HepG2 (cell line): Measurements from ENCODE around the gene FBXW12. TPM values are rescaled to one million over a fixed set of nuclear protein-coding genes. Genes with fewer than 3 reads are reported as not detected.
A peak's percentile ranks its signal among the peaks of the same experiment; 100 is the strongest.

Source experiments
- EP300 ChIP-seq, 3 experiments: sonication (generic) in 1 of 3; formaldehyde crosslinking in 1 of 3; IDR thresholded peaks; 2 replicates each; pipeline versions ENCODE4 v1.5.1 to v1.6.1; 2011 to 2020; ENCODE audit warnings: low read depth in 2 of 3, low read length in 2 of 3, borderline replicate concordance in 1 of 3, improper control_type of control experiment in 1 of 3, mild to moderate bottlenecking in 1 of 3, missing genetic modification reagents in 1 of 3, moderate library complexity in 1 of 3
- SIN3A ChIP-seq: IDR thresholded peaks from 2 replicates; pipeline ENCODE4 v1.6.1; 2011; ENCODE audit warnings: low read depth, mild to moderate bottlenecking, control low read depth, low read length, borderline replicate concordance
- SP1 ChIP-seq, 2 experiments: fragments of 450-650 bp in 1 of 2; sonication (generic) in 1 of 2; formaldehyde crosslinking in 1 of 2; IDR thresholded peaks; 2 replicates each; pipeline versions ENCODE4 v1.4.0 to v1.6.1; 2016 to 2020; ENCODE audit warnings: missing genetic modification reagents in 1 of 2
- STAT6 ChIP-seq: sonication (generic); formaldehyde crosslinking; IDR thresholded peaks from 2 replicates; pipeline ENCODE4 v1.4.0; 2020; ENCODE audit warnings: missing genetic modification reagents, mild to moderate bottlenecking, borderline replicate concordance
- ZBTB42 ChIP-seq: sonication (generic); formaldehyde crosslinking; IDR thresholded peaks from 2 replicates; pipeline ENCODE4 v1.5.0; 2020; ENCODE audit warnings: mild to moderate bottlenecking, missing genetic modification reagents
- ZFP36 ChIP-seq: fragments of 150-350 bp; IDR thresholded peaks from 2 replicates; pipeline ENCODE4 v1.6.1; 2018; ENCODE audit warnings: borderline replicate concordance, low read length, low read depth; ENCODE audit not compliant: partially characterized antibody
- ZKSCAN5 ChIP-seq: sonication (generic); formaldehyde crosslinking; IDR thresholded peaks from 2 replicates; pipeline ENCODE4 v1.5.1; 2020; ENCODE audit warnings: mild to moderate bottlenecking, missing genetic modification reagents
- ZMAT3 ChIP-seq: sonication (generic); formaldehyde crosslinking; conservative IDR thresholded peaks from 2 replicates; pipeline ENCODE4 v1.7.0; 2021; ENCODE audit warnings: missing genetic modification reagents
- ZNF10 ChIP-seq: sonication (generic); formaldehyde crosslinking; IDR thresholded peaks from 2 replicates; pipeline ENCODE4 v1.4.0; 2020; ENCODE audit warnings: mild to moderate bottlenecking, low read depth, missing genetic modification reagents, borderline replicate concordance
- ZNF407 ChIP-seq: sonication (generic); formaldehyde crosslinking; IDR thresholded peaks from one replicate; pipeline ENCODE4 v1.5.1; 2020; ENCODE audit warnings: mild to moderate bottlenecking, missing genetic modification reagents; ENCODE audit errors: not compliant biosample characterization
- ZNF550 ChIP-seq: sonication (generic); formaldehyde crosslinking; IDR thresholded peaks from 2 replicates; pipeline ENCODE4 v1.4.0; 2020; ENCODE audit warnings: mild to moderate bottlenecking, missing genetic modification reagents, borderline replicate concordance
- ZNF605 ChIP-seq: sonication (generic); formaldehyde crosslinking; IDR thresholded peaks from 2 replicates; pipeline ENCODE4 v1.8.0; 2022; ENCODE audit warnings: mild to moderate bottlenecking, missing genetic modification reagents
- ZSCAN31 ChIP-seq: sonication (generic); formaldehyde crosslinking; IDR thresholded peaks from 2 replicates; pipeline ENCODE4 v1.5.0; 2020; ENCODE audit warnings: low read depth, mild to moderate bottlenecking, missing genetic modification reagents
- polyA plus RNA-seq, 8 experiments: library from polyadenylated mRNA; depleted of rRNA in 3 of 8; stranded (reverse) in 7 of 8; unstranded in 1 of 8; fragments of >200 nt; fragmentation: Illumina TruSeq in 4 of 8; extraction: Trizol in 4 of 8; gene quantifications; 2 replicates each; pipeline versions ENCODE4 v1.2.1 to v1.2.3, GENCODE V29; 2011 to 2016; ENCODE audit warnings: low read depth in 4 of 8, missing spikeins in 1 of 8, mixed read lengths in 1 of 8; ENCODE audit not compliant: insufficient read depth in 1 of 8
- total RNA-seq, 5 experiments: library from RNA; depleted of rRNA; stranded (reverse); fragments of >200 nt; fragmentation: Illumina TruSeq; extraction: Trizol; gene quantifications; 2 replicates each; pipeline ENCODE4 v1.2.3, GENCODE V29; 2016; ENCODE audit warnings: low read depth in 1 of 5

The FBXW12 gene
- total and polyA plus RNA-seq, 2 of the 13 experiments (the other 11 are each of a cell fraction or from before 2014, with no cell fraction given) = not detected

GRCh38 chr3:48428088-48428571 is 56.1 kb downstream of the FBXW12 start (continued):
- TF ChIP-seq ZMAT3 (CRISPR knock-in tag) (no peak; the same call in 1 of the 2 replicates), STAT6 (CRISPR knock-in tag) (no peak), ZNF550 (CRISPR knock-in tag) (no peak), ZSCAN31 (CRISPR knock-in tag) (no peak), ZNF10 (CRISPR knock-in tag) (no peak), ZNF407 (peak; percentile 1), ZNF605 (no peak), ZFP36 (no peak), SP1 (IDR thresholded peaks at IDR 0.05) (no peak), SP1 (CRISPR knock-in tag; IDR thresholded peaks at IDR 0.05) (no peak), ZKSCAN5 (CRISPR knock-in tag) (no peak), ZBTB42 (CRISPR knock-in tag) (no peak), SIN3A (no peak), EP300 (IDR thresholded peaks at IDR 0.05; ENCODE audit: low read depth in 2 of 2, low read length in 2 of 2) (no peak), EP300 (CRISPR knock-in tag; IDR thresholded peaks at IDR 0.05; ENCODE audit: borderline replicate concordance) (no peak)
